Rectal smooth muscle tissue (tissue), 1 donor: ENCODE data around the gene CHRM3.
A peak's percentile ranks its signal among the peaks of the same experiment; 100 is the strongest.

Source experiments
- H3K27ac ChIP-seq: one replicate; pipeline ENCODE4 v1.7.0; 2013; ENCODE audit warnings: low read depth, low read length, inconsistent platforms
- H3K27me3 ChIP-seq: one replicate; pipeline ENCODE4 v1.7.0; 2013; ENCODE audit warnings: low read length; ENCODE audit not compliant: control insufficient read depth, insufficient read depth
- H3K36me3 ChIP-seq: one replicate; pipeline ENCODE4 v1.7.0; 2013; ENCODE audit warnings: low read length; ENCODE audit not compliant: control insufficient read depth, insufficient read depth
- H3K4me1 ChIP-seq: one replicate; pipeline ENCODE4 v1.7.0; 2013; ENCODE audit warnings: low read length; ENCODE audit not compliant: control insufficient read depth, insufficient read depth
- H3K4me3 ChIP-seq: one replicate; pipeline ENCODE4 v1.7.0; 2013; ENCODE audit warnings: low read length
- H3K9ac ChIP-seq: one replicate; pipeline ENCODE4 v1.7.0; 2013; ENCODE audit warnings: low read length

Gene CHRM3

DNA sequence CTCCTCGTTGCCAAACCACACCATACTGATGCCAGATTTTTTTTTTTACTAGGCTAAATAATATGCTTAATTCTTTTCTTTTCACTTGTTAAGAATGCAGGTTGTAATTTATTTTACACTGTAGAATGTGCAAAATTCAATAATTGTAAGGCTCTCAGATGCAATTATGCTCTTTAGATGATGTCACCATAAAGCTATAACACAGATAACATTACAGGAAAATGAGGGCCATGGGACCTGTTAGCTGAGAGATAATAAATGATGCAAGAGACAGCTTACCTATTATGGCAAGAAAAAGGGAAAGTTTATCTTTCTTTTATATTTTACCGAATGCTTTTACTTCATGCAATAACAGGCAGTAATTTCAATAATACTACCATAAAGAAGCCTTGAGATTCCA is 35.4 kb downstream of the CHRM3 start:
- Histone ChIP-seq H3K9ac (no peak overlapping the region), H3K4me3 (no peak overlapping the region), H3K4me1 (peaks cover 15% of the 10 kb centered on the region), H3K36me3 (no peaks in the 10 kb centered on the region), H3K27ac (peak overlapping the region; percentile 43), H3K27me3 (no peaks in the 10 kb centered on the region)

- H3K27ac ChIP-seq, result no peak overlapping the region
- H3K4me1 ChIP-seq, result peaks cover 15% of the 10 kb centered on the region
- H3K27me3 ChIP-seq, result no peaks in the 10 kb centered on the region
- no peaks in the 10 kb centered on the region for H3K36me3 ChIP-seq
- H3K9ac ChIP-seq, result no peak overlapping the region
- H3K4me3 ChIP-seq, result no peak overlapping the region
Measured at GRCh38 chr1:239422818-239423217, 36.5 kb downstream of the CHRM3 start.

DNA sequence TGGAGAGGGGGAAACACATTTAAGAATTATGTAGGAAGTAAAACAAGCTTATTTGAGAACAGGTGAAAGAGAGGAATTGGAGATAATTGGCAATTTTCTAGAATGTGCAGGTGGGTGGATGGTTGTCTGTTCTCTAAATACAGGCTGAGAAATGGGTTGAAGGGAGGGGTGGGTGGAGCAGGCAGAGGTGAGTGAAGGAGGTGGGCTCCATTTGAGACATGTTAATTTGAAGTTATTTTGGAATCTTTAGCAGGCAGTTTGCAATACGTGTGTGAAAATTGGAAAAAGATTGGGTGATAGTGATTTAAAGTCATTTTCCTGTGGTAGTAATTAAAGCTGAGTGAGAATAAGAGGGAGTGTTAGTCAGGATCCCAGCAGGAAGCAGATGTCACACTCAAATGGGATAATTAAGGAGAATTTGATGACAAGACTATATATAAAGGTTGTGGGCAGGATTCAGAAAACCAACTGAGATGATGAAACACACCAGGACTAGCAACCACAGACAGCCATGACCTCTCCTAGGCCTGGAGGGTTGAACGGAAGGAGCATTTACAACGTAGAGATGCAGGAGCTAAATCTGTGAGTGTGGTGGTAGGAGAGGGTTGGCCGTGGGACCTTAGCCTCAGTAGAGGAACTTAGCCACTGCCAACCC is 40.6 kb downstream of the CHRM3 start:
- H3K27ac ChIP-seq, result no peak overlapping the region
- no peaks in the 10 kb centered on the region for H3K36me3 ChIP-seq
- H3K27me3 ChIP-seq, result no peaks in the 10 kb centered on the region
- no peaks in the 10 kb centered on the region for H3K4me1 ChIP-seq
- H3K4me3 ChIP-seq, result no peak overlapping the region
- H3K9ac ChIP-seq, result no peak overlapping the region

GRCh38 chr1:239427712-239428111 is 41.3 kb downstream of the CHRM3 start:
- Histone ChIP-seq H3K4me3 (no peak overlapping the region), H3K4me1 (no peaks in the 10 kb centered on the region), H3K27ac (no peak overlapping the region), H3K27me3 (no peaks in the 10 kb centered on the region), H3K36me3 (no peaks in the 10 kb centered on the region), H3K9ac (no peak overlapping the region)

DNA sequence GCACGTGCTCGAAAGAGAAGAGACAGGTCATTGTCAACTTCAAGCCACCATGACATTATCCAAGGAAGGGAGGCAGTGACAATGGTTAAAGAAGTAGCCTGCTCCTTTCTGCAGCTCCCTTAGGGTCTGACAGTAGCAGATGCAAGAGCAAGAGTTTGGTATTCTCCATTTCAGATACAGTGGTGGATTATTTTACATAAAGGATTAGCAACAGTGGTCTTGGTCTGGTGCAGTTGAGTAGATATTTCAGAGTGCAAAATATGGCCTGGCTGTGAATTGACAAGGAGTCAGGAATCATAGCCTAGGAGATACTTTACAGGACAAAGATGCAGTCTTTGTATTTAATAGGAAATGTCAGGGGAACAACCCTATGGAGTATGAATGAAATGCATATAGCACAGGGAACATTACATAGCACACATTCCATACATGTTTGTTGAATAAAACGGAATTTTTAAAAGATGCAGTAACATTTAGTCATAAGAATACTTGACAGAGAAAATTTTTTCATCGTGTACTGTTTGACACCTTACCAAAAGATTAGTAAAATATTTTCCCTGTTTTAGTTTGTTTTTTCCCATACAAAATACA is 41.8 kb downstream of the CHRM3 start:
- Histone ChIP-seq H3K27me3 (no peaks in the 10 kb centered on the region), H3K4me3 (no peak overlapping the region), H3K27ac (no peak overlapping the region), H3K9ac (no peak overlapping the region), H3K4me1 (peaks cover 4% of the 10 kb centered on the region), H3K36me3 (no peaks in the 10 kb centered on the region)

DNA sequence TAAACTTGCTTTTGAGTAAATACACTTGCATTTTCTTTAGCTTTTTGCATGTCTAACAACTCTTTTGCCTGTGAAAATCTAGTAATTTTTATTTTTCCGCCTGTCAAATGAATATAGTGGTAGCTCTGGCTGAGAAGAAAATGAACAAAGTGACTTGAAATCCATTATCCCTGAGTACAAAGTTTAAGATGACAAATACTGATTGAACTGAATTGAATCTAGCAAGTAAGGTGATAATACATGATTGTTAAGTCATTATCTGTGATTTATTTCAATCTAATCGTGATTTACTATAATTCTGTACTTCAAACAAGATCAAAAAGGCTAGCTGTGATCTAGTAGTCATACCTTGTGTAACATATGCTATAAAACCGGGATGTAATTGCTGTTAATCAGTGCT is 42.8 kb downstream of the CHRM3 start:
- no peak overlapping the region for H3K4me3 ChIP-seq
- no peak overlapping the region for H3K9ac ChIP-seq
- H3K27ac ChIP-seq, result no peak overlapping the region
- H3K36me3 ChIP-seq, result no peaks in the 10 kb centered on the region
- H3K27me3 ChIP-seq, result no peaks in the 10 kb centered on the region
- H3K4me1 ChIP-seq, result peaks cover 5% of the 10 kb centered on the region

- H3K4me1 ChIP-seq, result peaks cover 5% of the 10 kb centered on the region
- no peak overlapping the region for H3K4me3 ChIP-seq
Measured at GRCh38 chr1:239432255-239432654, 45.9 kb downstream of the CHRM3 start.

DNA sequence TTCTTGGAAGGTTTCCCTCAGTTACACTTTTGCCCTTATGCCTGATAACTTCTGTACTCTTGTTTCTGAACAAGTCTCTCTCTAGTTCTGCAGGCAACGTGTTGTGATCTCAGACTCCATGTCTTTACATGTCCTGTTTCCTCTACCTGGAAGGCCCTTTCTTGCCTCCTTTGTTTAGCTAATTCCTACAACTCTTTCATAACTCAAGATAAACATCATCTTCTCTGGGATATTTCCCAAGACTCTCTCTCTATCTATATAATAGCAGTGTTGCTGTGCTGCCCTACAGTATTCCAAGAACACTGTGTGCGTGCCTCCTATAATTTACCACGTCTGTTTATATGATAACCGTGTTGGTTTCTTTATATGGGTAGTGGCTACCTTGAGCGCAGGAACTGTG is 47.8 kb downstream of the CHRM3 start:
- Histone ChIP-seq H3K4me1 (peaks cover 5% of the 10 kb centered on the region), H3K4me3 (no peak overlapping the region), H3K9ac (no peak overlapping the region), H3K27me3 (no peaks in the 10 kb centered on the region), H3K36me3 (no peaks in the 10 kb centered on the region), H3K27ac (peak overlapping the region; percentile 66)

More at GRCh38 chr1:239432255-239432654, 45.9 kb downstream of the CHRM3 start:
- Histone ChIP-seq H3K27ac (no peak overlapping the region), H3K27me3 (no peaks in the 10 kb centered on the region), H3K9ac (no peak overlapping the region), H3K36me3 (no peaks in the 10 kb centered on the region)
